OCI-LY7 (cell line): ENCODE results near the gene SOX9. TPM values are rescaled to one million over a fixed set of nuclear protein-coding genes. Genes with fewer than 3 reads are reported as not detected.

Source experiments
- BruUV-seq: library from RNA; stranded (reverse); fragments of 400-500 nt; replicated peaks from 2 replicates; lab custom pipeline; 2021; lab: Mats Ljungman, UMichigan
- CTCF ChIA-PET: fragments of 300-600 bp; sonication (Branson Sonifier 250); formaldehyde crosslinking; loops from one replicate; lab custom pipeline; 2022; ENCODE audit warnings: antibody characterized with exemption; ENCODE audit not compliant: unreplicated experiment; lab: Charles Lee
- POLR2A ChIA-PET: fragments of 300-600 bp; sonication (Branson Sonifier 250); formaldehyde crosslinking; loops from one replicate; lab custom pipeline; 2022; ENCODE audit warnings: antibody characterized with exemption; lab: Charles Lee
- DNase-seq: peaks from one replicate; pipeline ENCODE4 v3.0.0-alpha.2; 2015; ENCODE audit warnings: low spot score
- H2AFZ ChIP-seq: fragments of 200-600 bp; sonication (generic), shearing (Covaris generic); 2 replicates; pipeline ENCODE4 v1.6.1; 2014; ENCODE audit warnings: mild to moderate bottlenecking, antibody characterized with exemption, low read length, moderate library complexity
- H3K27ac ChIP-seq: fragments of 200-600 bp; sonication (generic); 2 replicates; pipeline ENCODE4 v1.5.1; 2014; ENCODE audit warnings: mixed run types, low read depth, mild to moderate bottlenecking, moderate library complexity, low read length, inconsistent platforms; ENCODE audit not compliant: poor library complexity, severe bottlenecking
- H3K36me3 ChIP-seq: fragments of 200-600 bp; sonication (generic); 2 replicates; pipeline ENCODE4 v1.6.1; 2014; ENCODE audit warnings: mild to moderate bottlenecking, antibody characterized with exemption, low read length, moderate library complexity, mixed read lengths; ENCODE audit not compliant: insufficient read depth
- H3K4me1 ChIP-seq: fragments of 200-600 bp; sonication (generic); 2 replicates; pipeline ENCODE4 v1.5.1; 2014; ENCODE audit warnings: mild to moderate bottlenecking, low read length; ENCODE audit not compliant: insufficient read depth, poor library complexity, severe bottlenecking
- H3K4me2 ChIP-seq: fragments of 200-600 bp; sonication (generic); 2 replicates; pipeline ENCODE4 v1.6.1; 2014; ENCODE audit warnings: mild to moderate bottlenecking, low read length
- H3K4me3 ChIP-seq: fragments of 200-600 bp; sonication (generic); 2 replicates; pipeline ENCODE4 v1.5.1; 2014; ENCODE audit warnings: mild to moderate bottlenecking, low read depth, low read length; ENCODE audit not compliant: poor library complexity, severe bottlenecking
- H3K79me2 ChIP-seq: fragments of 200-600 bp; sonication (generic); 2 replicates; pipeline ENCODE4 v1.6.1; 2016; ENCODE audit warnings: low read depth, mild to moderate bottlenecking, low read length, moderate library complexity, mixed read lengths; ENCODE audit not compliant: insufficient read depth
- H3K9me2 ChIP-seq: fragments of 200-600 bp; sonication (generic); 2 replicates; pipeline ENCODE4 v1.6.1; 2016; ENCODE audit warnings: mild to moderate bottlenecking, low read length, mixed read lengths; ENCODE audit not compliant: insufficient read depth
- H3K9me3 ChIP-seq: fragments of 200-600 bp; sonication (generic); 2 replicates; pipeline ENCODE4 v1.6.1; 2014; ENCODE audit warnings: mild to moderate bottlenecking, mixed run types, low read length, mixed read lengths
- H4K20me1 ChIP-seq: fragments of 200-600 bp; sonication (generic); 2 replicates; pipeline ENCODE4 v1.6.1; 2014; ENCODE audit warnings: mild to moderate bottlenecking, antibody characterized with exemption, low read length, moderate library complexity, mixed read lengths; ENCODE audit not compliant: insufficient read depth
- CTCF ChIP-seq: fragments of 200-600 bp; sonication (generic); conservative IDR thresholded peaks from 2 replicates; pipeline ENCODE4 v1.5.1; 2014; ENCODE audit warnings: mild to moderate bottlenecking, antibody characterized with exemption, low read length, moderate library complexity, mixed read lengths
- EZH2phosphoT487 ChIP-seq: fragments of 200-600 bp; sonication (generic); IDR thresholded peaks from 2 replicates; pipeline ENCODE4 v1.6.1; 2018; ENCODE audit warnings: low read depth, borderline replicate concordance, mild to moderate bottlenecking, mixed run types, antibody characterized with exemption, low read length, moderate library complexity, mixed read lengths
- intact Hi-C: fragments of 100-400 bp; cut with micrococcal nuclease; formaldehyde crosslinking; loops from one replicate; pipeline ENCODE4 v1.10.0; 2022; ENCODE audit not compliant: unreplicated experiment
- total RNA-seq, 2 experiments: library from RNA; depleted of rRNA in 1 of 2; stranded (reverse); fragments of >200 nt in 1 of 2; shearing (Covaris generic) in 1 of 2; gene quantifications; 2 replicates each; pipeline ENCODE4 v1.2.3, GENCODE V29; 2014 to 2022

SOX9 gene
- total RNA-seq, 2 experiments from 2014 or later: not detected

- no peak overlapping the region for H3K27ac ChIP-seq
- no peaks in the 10 kb centered on the region for H3K36me3 ChIP-seq
- H3K4me1 ChIP-seq: no peaks in the 10 kb centered on the region
- ChIA-PET POLR2A (no interaction called here), CTCF (no interaction called here)
- H2AFZ ChIP-seq: no peak overlapping the region
- no peak for DNase-seq
- intact Hi-C loops: no loop called here
- TF ChIP-seq CTCF (no peak), EZH2phosphoT487 (no peak)
- H3K9me3 ChIP-seq: no peaks in the 10 kb centered on the region
- H3K4me3 ChIP-seq: no peak overlapping the region
- H4K20me1 ChIP-seq: no peaks in the 10 kb centered on the region
- no peaks in the 10 kb centered on the region for H3K79me2 ChIP-seq
- no peaks in the 10 kb centered on the region for H3K9me2 ChIP-seq
- H3K4me2 ChIP-seq: no peak overlapping the region
- no TSS peak for BruUV-seq
These were observed 16.5 kb upstream of the SOX9 start for GRCh38 chr17:72104164-72104862.

- Histone ChIP-seq H3K36me3 (no peaks in the 10 kb centered on the region), H3K79me2 (no peaks in the 10 kb centered on the region), H3K4me1 (no peaks in the 10 kb centered on the region), H3K4me2 (no peak overlapping the region), H2AFZ (no peak overlapping the region), H4K20me1 (no peaks in the 10 kb centered on the region), H3K9me3 (no peaks in the 10 kb centered on the region), H3K27ac (no peak overlapping the region), H3K9me2 (no peaks in the 10 kb centered on the region), H3K4me3 (no peak overlapping the region)
- no peak for TF ChIP-seq CTCF
- no peak for TF ChIP-seq EZH2phosphoT487
- intact Hi-C loops: no loop called here
- ChIA-PET POLR2A (interaction anchor here (0.6 to 0.7 kb wide), 3 partner anchors 10 to 59 kb away, joined by 3 to 6 read pairs (median 3); no protein-coding TSS in a partner anchor), CTCF (no interaction called here)
- no TSS peak for BruUV-seq
- DNase-seq: no peak
These were observed 16.0 kb upstream of the SOX9 start for GRCh38 chr17:72104863-72105234.

GRCh38 chr17:72107100-72107499 lies 13.7 kb upstream of the SOX9 start:
- intact Hi-C loops: no loop called here
- Histone ChIP-seq H3K4me2 (no peak overlapping the region), H3K27ac (no peak overlapping the region)

More at GRCh38 chr17:72107100-72107499, 13.7 kb upstream of the SOX9 start:
- ChIA-PET POLR2A (no interaction called here), CTCF (no interaction called here)
- BruUV-seq: no TSS peak
- H3K79me2 ChIP-seq: no peaks in the 10 kb centered on the region
- H4K20me1 ChIP-seq: no peaks in the 10 kb centered on the region
- DNase-seq: no peak
- H2AFZ ChIP-seq: no peak overlapping the region
- no peaks in the 10 kb centered on the region for H3K9me3 ChIP-seq
- no peaks in the 10 kb centered on the region for H3K36me3 ChIP-seq
- H3K4me3 ChIP-seq: no peak overlapping the region
- TF ChIP-seq CTCF (no peak), EZH2phosphoT487 (no peak)
- H3K9me2 ChIP-seq: no peaks in the 10 kb centered on the region
- H3K4me1 ChIP-seq: no peaks in the 10 kb centered on the region
